IPS-18a (cell line): ENCODE results near the gene RALGPS2.
"Not testable (repeated sequence)": the region's sequence is repeated elsewhere in the genome, so short reads cannot be mapped to it uniquely, and the experiment has no call there.

ENCODE experiments used
- H3K27ac ChIP-seq: one replicate; pipeline ENCODE4 v1.5.1; 2013; ENCODE audit warnings: low read length
- H3K27me3 ChIP-seq: one replicate; pipeline ENCODE4 v1.6.1; 2013; ENCODE audit warnings: mild to moderate bottlenecking, low read length; ENCODE audit not compliant: control insufficient read depth, insufficient read depth
- H3K36me3 ChIP-seq: one replicate; pipeline ENCODE4 v1.6.1; 2013; ENCODE audit warnings: low read depth, low read length; ENCODE audit not compliant: control insufficient read depth
- H3K4me1 ChIP-seq: one replicate; pipeline ENCODE4 v1.6.1; 2013; ENCODE audit warnings: low read depth, low read length; ENCODE audit not compliant: control insufficient read depth
- H3K4me3 ChIP-seq: one replicate; pipeline ENCODE4 v1.5.1; 2013; ENCODE audit warnings: low read length
- H3K9ac ChIP-seq: one replicate; pipeline ENCODE4 v1.6.1; 2013; ENCODE audit warnings: mild to moderate bottlenecking, low read length, moderate library complexity
- H3K9me3 ChIP-seq: one replicate; pipeline ENCODE4 v1.6.1; 2013; ENCODE audit warnings: low read depth, low read length; ENCODE audit not compliant: control insufficient read depth

The RALGPS2 gene

GRCh38 chr1:178844436-178844835 lies 119.4 kb downstream of the RALGPS2 start:
- Histone ChIP-seq H3K9ac (no peak overlapping the region), H3K27me3 (no peaks in the 10 kb centered on the region), H3K9me3 (no peaks in the 10 kb centered on the region), H3K4me1 (no peaks in the 10 kb centered on the region), H3K27ac (no peak overlapping the region), H3K4me3 (no peak overlapping the region), H3K36me3 (no peaks in the 10 kb centered on the region)

GRCh38 chr1:178846306-178846705 lies 121.3 kb downstream of the RALGPS2 start:
- no peaks in the 10 kb centered on the region for H3K4me1 ChIP-seq
- H3K4me3 ChIP-seq = no peak overlapping the region
- no peak overlapping the region for H3K27ac ChIP-seq
- H3K9ac ChIP-seq = no peak overlapping the region
- H3K27me3 ChIP-seq = no peaks in the 10 kb centered on the region
- H3K36me3 ChIP-seq = no peaks in the 10 kb centered on the region
- no peaks in the 10 kb centered on the region for H3K9me3 ChIP-seq

DNA sequence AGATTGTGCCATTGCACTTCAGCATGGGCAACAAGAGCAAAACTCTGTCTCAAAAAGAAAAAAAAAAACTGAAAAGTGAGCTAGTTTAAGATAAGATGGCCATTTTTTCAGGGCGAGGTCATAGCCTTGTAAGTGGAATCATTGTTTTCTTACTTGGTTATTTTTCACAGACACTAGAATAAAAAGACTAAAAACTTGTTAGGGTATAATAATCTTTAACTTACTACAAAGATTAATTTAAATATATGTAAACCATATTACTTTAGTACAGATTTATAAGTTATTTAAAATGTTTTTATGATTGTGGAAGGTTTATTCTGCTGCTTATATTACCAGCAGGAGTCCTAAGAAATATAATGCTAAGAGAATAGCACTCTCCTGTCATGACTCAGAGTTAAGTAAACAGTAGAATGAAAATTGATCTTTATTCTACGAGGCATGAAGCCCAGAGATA lies 122.4 kb downstream of the RALGPS2 start:
- Histone ChIP-seq H3K9me3 (no peaks in the 10 kb centered on the region), H3K4me1 (no peaks in the 10 kb centered on the region), H3K4me3 (no peak overlapping the region), H3K9ac (no peak overlapping the region), H3K36me3 (no peaks in the 10 kb centered on the region), H3K27ac (no peak overlapping the region), H3K27me3 (no peaks in the 10 kb centered on the region)

- not testable (repeated sequence) for H3K27me3 ChIP-seq, H3K4me3 ChIP-seq, H3K9me3 ChIP-seq, H3K4me1 ChIP-seq, H3K36me3 ChIP-seq, H3K9ac ChIP-seq, H3K27ac ChIP-seq
These were observed 122.9 kb downstream of the RALGPS2 start for GRCh38 chr1:178847919-178848318.

GRCh38 chr1:178849918-178850317 lies 124.9 kb downstream of the RALGPS2 start:
- Histone ChIP-seq H3K27ac (no peak overlapping the region), H3K4me1 (no peaks in the 10 kb centered on the region), H3K36me3 (no peaks in the 10 kb centered on the region), H3K27me3 (no peaks in the 10 kb centered on the region), H3K9me3 (no peaks in the 10 kb centered on the region), H3K9ac (no peak overlapping the region), H3K4me3 (no peak overlapping the region)

GRCh38 chr1:178857126-178857525 lies 132.1 kb downstream of the RALGPS2 start:
- H3K4me3 ChIP-seq = no peak overlapping the region
- H3K4me1 ChIP-seq = no peaks in the 10 kb centered on the region
- H3K9ac ChIP-seq = no peak overlapping the region
- no peaks in the 10 kb centered on the region for H3K36me3 ChIP-seq
- no peaks in the 10 kb centered on the region for H3K27me3 ChIP-seq
- H3K9me3 ChIP-seq = no peaks in the 10 kb centered on the region
- H3K27ac ChIP-seq = no peak overlapping the region

DNA sequence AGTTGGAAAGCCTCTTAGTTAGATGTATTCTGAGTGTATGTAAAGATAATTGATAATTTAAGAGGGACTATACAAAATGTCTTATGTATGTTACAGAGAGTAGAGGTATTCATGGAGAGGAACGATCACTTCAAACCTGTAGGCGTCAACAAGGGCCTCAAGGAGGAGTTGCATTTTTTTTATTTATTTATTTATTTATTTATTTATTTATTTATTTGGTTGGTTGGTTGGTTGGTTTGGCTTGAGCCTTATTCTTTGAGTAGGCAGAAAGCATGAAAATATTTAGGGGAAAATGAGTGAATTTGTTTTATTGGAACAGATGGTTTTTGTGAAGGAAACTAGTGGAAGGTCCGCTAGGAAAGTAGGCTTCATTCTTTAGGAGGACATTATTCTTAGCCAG lies 137.4 kb downstream of the RALGPS2 start:
- Histone ChIP-seq H3K9me3 (no peaks in the 10 kb centered on the region), H3K4me1 (no peaks in the 10 kb centered on the region), H3K27me3 (no peaks in the 10 kb centered on the region), H3K9ac (no peak overlapping the region), H3K27ac (no peak overlapping the region), H3K4me3 (no peak overlapping the region), H3K36me3 (no peaks in the 10 kb centered on the region)

- Histone ChIP-seq H3K27me3 (no peaks in the 10 kb centered on the region), H3K9ac (no peak overlapping the region), H3K27ac (no peak overlapping the region), H3K4me1 (no peaks in the 10 kb centered on the region), H3K36me3 (no peaks in the 10 kb centered on the region), H3K9me3 (no peaks in the 10 kb centered on the region), H3K4me3 (no peak overlapping the region)
These were observed 137.8 kb downstream of the RALGPS2 start for GRCh38 chr1:178862864-178863263.

- H3K9me3 ChIP-seq = no peaks in the 10 kb centered on the region
- H3K4me1 ChIP-seq = peaks cover 11% of the 10 kb centered on the region
- no peak overlapping the region for H3K27ac ChIP-seq
- no peaks in the 10 kb centered on the region for H3K36me3 ChIP-seq
- no peak overlapping the region for H3K9ac ChIP-seq
- no peaks in the 10 kb centered on the region for H3K27me3 ChIP-seq
- no peak overlapping the region for H3K4me3 ChIP-seq
These were observed 139.3 kb downstream of the RALGPS2 start for GRCh38 chr1:178864326-178864725.

DNA sequence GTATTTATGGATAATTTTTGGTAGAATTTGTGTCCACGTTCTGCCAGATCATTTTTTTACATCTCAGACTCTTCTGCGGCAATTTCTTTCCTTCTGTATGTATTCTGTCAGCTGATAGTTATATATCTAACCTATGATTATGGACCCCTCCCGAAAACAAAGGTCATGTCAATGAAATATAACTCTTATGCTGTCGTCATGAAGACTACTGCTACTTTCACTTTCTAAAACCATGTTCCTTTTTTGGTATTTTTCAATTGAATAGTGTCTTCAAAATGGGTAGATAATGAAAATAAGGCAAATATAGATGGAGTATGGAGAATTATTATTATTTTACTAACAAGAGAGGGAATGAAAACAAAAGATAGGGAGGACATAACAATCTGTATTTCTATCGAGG lies 142.6 kb downstream of the RALGPS2 start:
- Histone ChIP-seq H3K4me3 (no peak overlapping the region), H3K27ac (no peak overlapping the region), H3K9me3 (no peaks in the 10 kb centered on the region), H3K9ac (no peak overlapping the region), H3K4me1 (peaks cover 28% of the 10 kb centered on the region), H3K27me3 (no peaks in the 10 kb centered on the region), H3K36me3 (no peaks in the 10 kb centered on the region)

DNA sequence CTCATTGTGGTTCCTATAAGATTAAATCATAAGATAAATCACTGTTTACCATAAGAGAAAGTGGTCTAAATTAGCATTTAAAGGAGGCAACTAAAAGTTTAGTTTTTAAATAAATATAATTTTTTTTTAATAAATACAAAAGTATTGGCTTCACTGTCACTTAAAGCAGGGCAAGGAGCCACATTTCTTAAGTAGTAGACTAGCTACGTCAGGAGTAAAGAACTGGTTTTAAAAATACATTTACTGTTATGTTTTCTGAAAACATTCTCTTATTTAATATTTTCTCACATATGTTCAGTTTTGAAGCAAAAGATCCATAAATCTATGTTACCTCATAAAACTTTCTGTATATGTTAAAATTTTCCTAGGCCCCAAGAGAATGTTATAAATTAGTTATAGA lies 143.7 kb downstream of the RALGPS2 start:
- H3K4me1 ChIP-seq = peaks cover 28% of the 10 kb centered on the region
- no peak overlapping the region for H3K27ac ChIP-seq
- no peaks in the 10 kb centered on the region for H3K27me3 ChIP-seq
- no peaks in the 10 kb centered on the region for H3K9me3 ChIP-seq
- peak overlapping the region; percentile 2 for H3K9ac ChIP-seq
- peak overlapping the region; percentile 6 for H3K4me3 ChIP-seq
- no peaks in the 10 kb centered on the region for H3K36me3 ChIP-seq

- Histone ChIP-seq H3K36me3 (no peaks in the 10 kb centered on the region), H3K9me3 (no peaks in the 10 kb centered on the region), H3K27ac (no peak overlapping the region), H3K4me3 (peak overlapping the region; percentile 6), H3K9ac (peak overlapping the region; percentile 2), H3K27me3 (no peaks in the 10 kb centered on the region), H3K4me1 (peaks cover 28% of the 10 kb centered on the region)
These were observed 144.2 kb downstream of the RALGPS2 start for GRCh38 chr1:178869119-178869697.
